ENCODE data around the gene SLC28A2. TPM values are rescaled to one million over a fixed set of nuclear protein-coding genes. Genes with fewer than 3 reads are reported as not detected.
"Not testable (repeated sequence)": the region's sequence is repeated elsewhere in the genome, so short reads cannot be mapped to it uniquely, and the experiment has no call there.

The SLC28A2 gene
- 0.05 TPM for polyA plus RNA-seq (2013, experiment 1 of 2; ENCODE audit: insufficient read length)
- 0.06 TPM for polyA plus RNA-seq (2013, experiment 2 of 2; ENCODE audit: insufficient read length)

GRCh38 chr15:45251888-45252287 is at the start of gene SLC28A2:
Gene SLC28A2 (plus strand): TSS chr15:45252234. CDS start chr15:45253216, 982 bp downstream.
- DNase-seq, result no peak

- DNase-seq, result no peak
These were observed 48.9 kb upstream of the SLC28A2 start for GRCh38 chr15:45203182-45203581.

GRCh38 chr15:45205192-45205591 is 46.8 kb upstream of the SLC28A2 start:
- peak; percentile 63 for DNase-seq

GRCh38 chr15:45212493-45212892 is 39.5 kb upstream of the SLC28A2 start:
- DNase-seq, result no peak

GRCh38 chr15:45221053-45221599 is 30.9 kb upstream of the SLC28A2 start:
- DNase-seq, result no peak

- no peak for DNase-seq
These were observed 30.1 kb upstream of the SLC28A2 start for GRCh38 chr15:45221967-45222366.

GRCh38 chr15:45224621-45225217 is 27.3 kb upstream of the SLC28A2 start:
- DNase-seq, result no peak

GRCh38 chr15:45225506-45226273 is 26.3 kb upstream of the SLC28A2 start:
- no peak for DNase-seq

- DNase-seq, result no peak
These were observed 23.1 kb upstream of the SLC28A2 start for GRCh38 chr15:45228931-45229330.

GRCh38 chr15:45230245-45230965 is 21.6 kb upstream of the SLC28A2 start:
- no peak for DNase-seq

GRCh38 chr15:45231132-45231531 is 20.9 kb upstream of the SLC28A2 start:
- no peak for DNase-seq

- DNase-seq, result no peak
These were observed 20.0 kb upstream of the SLC28A2 start for GRCh38 chr15:45231864-45232562.

- no peak for DNase-seq
These were observed 17.3 kb upstream of the SLC28A2 start for GRCh38 chr15:45234562-45235235.

- not testable (repeated sequence) for DNase-seq
These were observed 15.2 kb upstream of the SLC28A2 start for GRCh38 chr15:45236806-45237205.

- peak; percentile 6 for DNase-seq
These were observed 9.7 kb upstream of the SLC28A2 start for GRCh38 chr15:45242289-45242688.

- no peak for DNase-seq
These were observed 2.8 kb upstream of the SLC28A2 start for GRCh38 chr15:45249125-45249780.

GRCh38 chr15:45253330-45253729 is 1.3 kb downstream of the SLC28A2 start:
- DNase-seq, result no peak

GRCh38 chr15:45254405-45254804 is 2.4 kb downstream of the SLC28A2 start:
- peak; percentile 40 for DNase-seq

- peak; percentile 76 for DNase-seq
These were observed 2.8 kb downstream of the SLC28A2 start for GRCh38 chr15:45254824-45255223.

GRCh38 chr15:45259796-45260195 is 7.8 kb downstream of the SLC28A2 start:
- DNase-seq, result no peak

- no peak for DNase-seq
These were observed 10.9 kb downstream of the SLC28A2 start for GRCh38 chr15:45262906-45263461.

All from fibroblast of skin of abdomen (primary cell).